Thoracic aorta (tissue), 2 donors: ENCODE data around the gene REP15. TPM values are rescaled to one million over a fixed set of nuclear protein-coding genes. Genes with fewer than 3 reads are reported as not detected.

Experiments used
- ATAC-seq: fragments of 150-250 bp; one replicate; pipeline ENCODE4 v1.8.0; 2017; ENCODE audit warnings: low read depth; ENCODE audit not compliant: insufficient number of reproducible peaks, low FRiP score
- DNase-seq: peaks from one replicate; pipeline ENCODE4 v3.0.0-alpha.2; 2020; ENCODE audit warnings: low spot score
- H3K27ac ChIP-seq, 2 donors: fragments of 200-600 bp; sonication (generic); 1 replicate in 1 of 2; 2 replicates in 1 of 2; pipeline ENCODE4 v1.5.1; 2016; ENCODE audit warnings: mild to moderate bottlenecking in 2 of 2, moderate library complexity in 2 of 2
- H3K27me3 ChIP-seq: fragments of 200-600 bp; sonication (generic); replicated peaks from 2 replicates; pipeline ENCODE4 v1.6.0; 2016; ENCODE audit warnings: mild to moderate bottlenecking; ENCODE audit not compliant: insufficient read depth
- H3K36me3 ChIP-seq: fragments of 200-600 bp; sonication (generic); one replicate; pipeline ENCODE4 v1.5.1; 2016
- H3K4me1 ChIP-seq, 2 donors: fragments of 200-600 bp; sonication (generic); 1 replicate in 1 of 2; 2 replicates in 1 of 2; pipeline versions ENCODE4 v1.5.1 to v1.6.0; 2016; ENCODE audit warnings: low read depth in 2 of 2, mild to moderate bottlenecking in 1 of 2; ENCODE audit not compliant: control insufficient read depth in 1 of 2
- H3K4me3 ChIP-seq: fragments of 200-600 bp; sonication (generic); 2 replicates; pipeline ENCODE4 v1.5.1; 2016; ENCODE audit warnings: mild to moderate bottlenecking
- H3K9me3 ChIP-seq: fragments of 200-600 bp; sonication (generic); 2 replicates; pipeline ENCODE4 v1.5.1; 2016
- total RNA-seq, 2 donors: library from RNA; depleted of rRNA; stranded (reverse); fragments of >200 nt; gene quantifications; one replicate each; pipeline versions ENCODE4 v1.1.0 to v1.2.3, GENCODE V29; 2016
- TF ChIP-seq, protein P1 (sequence below): fragments of 200-600 bp; sonication (generic); IDR thresholded peaks from one replicate; pipeline ENCODE4 v1.5.1; 2019; ENCODE audit warnings: antibody characterized with exemption

The REP15 gene
- total RNA-seq, 2 donors from 2014 or later: 5.6 to 8.3 TPM

DNA sequence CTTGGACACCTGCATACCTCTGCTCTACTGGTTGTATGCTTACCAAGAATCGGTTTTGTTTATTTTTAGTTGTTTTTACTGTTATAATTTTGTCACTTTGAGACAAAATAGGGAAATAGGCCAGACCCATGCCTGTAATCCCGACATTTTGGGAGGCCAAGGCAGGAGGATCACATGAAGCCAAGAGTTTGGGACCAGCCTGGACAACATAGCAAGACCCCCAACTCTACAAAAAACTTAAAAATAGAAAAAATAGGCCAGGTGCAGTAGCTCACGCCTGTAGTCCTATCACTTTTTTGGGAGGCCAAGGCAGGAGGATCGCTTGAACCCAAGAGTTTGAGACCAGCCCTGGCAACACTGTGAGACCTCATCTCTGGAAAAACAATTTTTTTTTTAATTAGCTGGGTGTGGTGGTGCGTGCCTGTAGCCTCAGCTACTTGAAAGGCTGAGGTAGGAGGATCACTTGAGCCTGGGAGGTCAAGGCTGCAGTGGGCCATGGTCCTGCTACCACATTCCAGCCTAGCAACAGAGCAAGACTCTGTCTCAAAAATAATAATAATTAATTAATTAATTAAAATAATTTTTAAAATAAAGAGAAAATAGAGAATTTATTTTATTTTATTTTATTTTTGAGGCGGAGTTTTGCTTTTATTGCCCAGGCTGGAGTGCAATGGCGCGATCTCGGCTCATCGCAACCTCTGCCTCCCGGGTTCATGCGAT, 13.1 kb downstream of the REP15 start:
- Histone ChIP-seq H3K27ac (peak overlapping the region; percentile 81 to 86), H3K4me3 (peak overlapping the region; percentile 85), H3K27me3 (no peaks in the 10 kb centered on the region)

DNA sequence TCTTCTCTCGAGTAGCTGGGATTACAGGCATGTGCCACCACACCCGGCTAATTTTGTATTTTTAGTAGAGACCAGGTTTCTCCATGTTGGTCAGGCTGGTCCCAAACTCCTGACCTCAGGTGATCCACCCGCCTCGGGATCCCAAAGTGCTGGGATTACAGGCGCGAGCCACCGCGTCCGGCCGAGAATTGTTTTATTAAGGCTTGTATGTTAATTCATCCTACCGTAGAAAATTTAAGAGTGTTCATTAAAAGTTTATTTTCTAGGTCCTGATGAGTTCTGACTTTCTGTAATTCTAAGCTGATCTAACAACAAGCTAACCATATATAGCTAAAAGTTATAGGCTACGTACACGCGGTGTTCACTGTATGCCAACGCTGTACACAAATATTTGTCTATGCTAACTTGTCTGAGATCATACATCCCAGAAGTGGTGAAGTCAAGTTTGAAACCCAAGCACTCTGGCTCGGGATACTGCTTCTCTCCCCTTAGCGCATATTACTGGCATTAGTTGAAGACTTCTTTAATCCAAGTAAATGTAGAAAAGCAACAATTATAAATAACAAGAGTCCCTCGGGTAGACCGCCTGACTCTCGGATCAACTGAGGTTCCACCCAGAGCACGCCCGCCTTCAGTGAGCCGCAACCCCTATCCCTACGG, 13.8 kb downstream of the REP15 start:
- DNase-seq: no peak
- Histone ChIP-seq H3K27me3 (no peaks in the 10 kb centered on the region), H3K27ac (peak overlapping the region; percentile 81 to 86), H3K36me3 (peaks cover under 1% of the 10 kb centered on the region), H3K4me3 (peak overlapping the region; percentile 85), H3K9me3 (no peaks in the 10 kb centered on the region), H3K4me1 (peaks cover 7 to 22% of the 10 kb centered on the region in 2 donors)
- ATAC-seq: peak; percentile 31
- TF ChIP-seq, protein P1, sequence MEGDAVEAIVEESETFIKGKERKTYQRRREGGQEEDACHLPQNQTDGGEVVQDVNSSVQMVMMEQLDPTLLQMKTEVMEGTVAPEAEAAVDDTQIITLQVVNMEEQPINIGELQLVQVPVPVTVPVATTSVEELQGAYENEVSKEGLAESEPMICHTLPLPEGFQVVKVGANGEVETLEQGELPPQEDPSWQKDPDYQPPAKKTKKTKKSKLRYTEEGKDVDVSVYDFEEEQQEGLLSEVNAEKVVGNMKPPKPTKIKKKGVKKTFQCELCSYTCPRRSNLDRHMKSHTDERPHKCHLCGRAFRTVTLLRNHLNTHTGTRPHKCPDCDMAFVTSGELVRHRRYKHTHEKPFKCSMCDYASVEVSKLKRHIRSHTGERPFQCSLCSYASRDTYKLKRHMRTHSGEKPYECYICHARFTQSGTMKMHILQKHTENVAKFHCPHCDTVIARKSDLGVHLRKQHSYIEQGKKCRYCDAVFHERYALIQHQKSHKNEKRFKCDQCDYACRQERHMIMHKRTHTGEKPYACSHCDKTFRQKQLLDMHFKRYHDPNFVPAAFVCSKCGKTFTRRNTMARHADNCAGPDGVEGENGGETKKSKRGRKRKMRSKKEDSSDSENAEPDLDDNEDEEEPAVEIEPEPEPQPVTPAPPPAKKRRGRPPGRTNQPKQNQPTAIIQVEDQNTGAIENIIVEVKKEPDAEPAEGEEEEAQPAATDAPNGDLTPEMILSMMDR: no peak

More for the DNA sequence above, 13.1 kb downstream of the REP15 start:
- DNase-seq (no peak), ATAC-seq (no peak)
- peaks cover 7 to 22% of the 10 kb centered on the region in 2 donors for H3K4me1 ChIP-seq
- TF ChIP-seq, protein P1: no peak
- no peaks in the 10 kb centered on the region for H3K9me3 ChIP-seq
- no peaks in the 10 kb centered on the region for H3K36me3 ChIP-seq

DNA sequence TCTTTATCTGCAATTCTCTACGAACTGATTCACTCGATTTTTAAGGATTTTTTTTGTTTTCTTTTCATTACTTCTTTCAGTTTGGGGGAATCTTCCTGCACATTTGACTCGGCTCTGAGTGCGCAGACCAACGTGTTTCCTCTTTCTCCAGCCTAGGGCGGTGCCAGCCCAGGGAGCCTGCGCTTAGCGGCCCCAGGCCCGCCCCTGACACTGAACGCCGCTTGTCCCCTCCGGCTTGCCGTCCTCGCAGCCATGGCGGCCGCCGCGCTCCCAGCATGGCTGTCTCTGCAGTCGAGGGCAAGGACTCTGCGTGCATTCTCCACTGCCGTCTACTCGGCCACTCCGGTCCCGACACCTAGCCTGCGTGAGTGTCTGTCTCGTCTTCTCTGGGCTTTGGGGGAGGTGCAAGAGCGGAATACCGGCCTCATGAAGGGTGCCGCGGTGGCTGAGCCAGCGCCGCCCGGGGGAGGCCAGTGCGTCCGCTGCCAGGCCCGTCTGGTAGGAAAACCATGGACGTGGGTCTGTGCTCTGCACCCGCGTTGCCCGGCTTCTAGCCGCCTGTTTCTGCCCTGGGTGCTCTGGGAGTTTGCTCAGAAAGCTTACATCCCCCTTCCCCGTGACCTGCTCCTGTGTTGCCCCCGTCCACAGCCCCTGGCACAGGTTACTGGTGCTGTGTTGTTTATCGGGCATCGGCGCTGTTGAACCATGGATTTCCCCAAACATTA, 14.5 kb downstream of the REP15 start, which contains the start of gene MRPS35:
TSS of gene MRPS35 (plus strand) at position 241 of the 725 bp plus-strand sequence. CDS start at position 253, 12 bp downstream.
- ATAC-seq: peak; percentile 95
- Histone ChIP-seq H3K27me3 (no peaks in the 10 kb centered on the region), H3K36me3 (peaks cover 6% of the 10 kb centered on the region), H3K4me3 (peak within 1 kb of the TSS; percentile 85), H3K4me1 (peaks cover 7 to 22% of the 10 kb centered on the region in 2 donors), H3K9me3 (no peaks in the 10 kb centered on the region), H3K27ac (peak within 1 kb of the TSS; percentile 81 to 86)
- TF ChIP-seq, protein P1: no peak
- peak; percentile 64 for DNase-seq

DNA sequence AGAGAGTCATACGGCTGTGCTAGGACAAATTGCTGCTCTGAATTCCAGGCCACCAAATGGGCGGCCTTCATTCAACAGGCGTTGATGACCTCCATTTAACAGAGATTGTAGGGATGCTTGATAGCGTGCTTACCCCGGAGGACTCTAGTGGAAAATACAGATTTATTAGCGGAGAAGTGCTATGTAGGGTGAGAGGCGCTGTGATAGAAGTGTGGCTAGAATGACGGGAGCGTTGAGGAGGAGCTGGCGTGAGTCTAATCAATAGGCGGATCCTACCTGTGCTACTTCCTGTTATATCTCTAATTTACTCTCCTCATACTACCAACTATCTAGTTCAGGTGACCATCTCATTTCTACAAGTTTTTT, 15.1 kb downstream of the REP15 start:
- TF ChIP-seq, protein P1: no peak
- peak overlapping the region in 1 of 2 donors; percentile 81 for H3K27ac ChIP-seq
- peaks cover 7 to 22% of the 10 kb centered on the region in 2 donors for H3K4me1 ChIP-seq
- no peak for ATAC-seq
- no peaks in the 10 kb centered on the region for H3K9me3 ChIP-seq
- peak overlapping the region; percentile 85 for H3K4me3 ChIP-seq
- no peaks in the 10 kb centered on the region for H3K27me3 ChIP-seq
- peaks cover 6% of the 10 kb centered on the region for H3K36me3 ChIP-seq
- DNase-seq: no peak

DNA sequence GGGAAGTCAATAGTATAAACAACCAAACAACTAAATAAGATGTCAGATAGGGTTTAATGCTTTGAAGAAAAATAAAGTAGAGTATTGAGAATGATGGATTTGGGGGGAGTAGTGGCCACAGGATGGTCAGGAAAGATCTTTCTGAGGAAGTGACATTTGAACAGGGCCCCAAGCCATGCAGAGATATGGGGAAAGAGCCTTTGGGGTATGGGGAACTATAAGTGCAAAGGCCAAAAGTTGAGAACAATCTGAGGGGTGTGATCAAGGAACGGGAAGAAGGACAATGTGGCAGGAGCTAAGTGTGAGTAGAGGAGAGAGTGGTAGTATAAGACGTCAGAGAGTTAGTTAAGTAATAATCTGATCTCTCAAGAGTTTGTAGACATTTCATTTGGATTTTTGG, 15.7 kb downstream of the REP15 start:
- Histone ChIP-seq H3K27me3 (no peaks in the 10 kb centered on the region), H3K9me3 (no peaks in the 10 kb centered on the region), H3K36me3 (peaks cover 11% of the 10 kb centered on the region), H3K27ac (no peak overlapping the region), H3K4me3 (peak overlapping the region; percentile 85), H3K4me1 (peaks cover 7 to 22% of the 10 kb centered on the region in 2 donors)
- no peak for ATAC-seq
- no peak for DNase-seq
- TF ChIP-seq, protein P1: no peak
